IMR-90 (cell line): ENCODE results near the gene ZFYVE26. TPM values are rescaled to one million over a fixed set of nuclear protein-coding genes. Genes with fewer than 3 reads are reported as not detected.

ENCODE experiments used
- ATAC-seq: fragments of 200-7000 bp; cut with Tn5 transposase; 2 replicates; pipeline ENCODE4 v1.9.1; 2020; ENCODE audit warnings: low read depth, mild to moderate bottlenecking, moderate library complexity
- BruUV-seq: library from RNA; stranded (reverse); fragments of 400-500 nt; replicated peaks from 2 replicates; lab custom pipeline; 2021; lab: Mats Ljungman, UMichigan
- CTCF ChIA-PET: fragments of 300-600 bp; formaldehyde crosslinking; extraction: SDS; loops from one replicate; lab custom pipeline; 2021; ENCODE audit warnings: antibody characterized with exemption; lab: Yijun Ruan, JAX
- POLR2A ChIA-PET: fragments of 300-600 bp; sonication (Branson Sonifier 250); formaldehyde crosslinking; loops from one replicate; lab custom pipeline; 2022; ENCODE audit warnings: antibody characterized with exemption; ENCODE audit not compliant: unreplicated experiment; lab: Charles Lee
- DNase-seq: peaks from one replicate; pipeline ENCODE4 v3.0.0; 2013
- H2AFZ ChIP-seq: replicated peaks from 2 replicates; pipeline ENCODE3; 2013; ENCODE audit warnings: low read length, mild to moderate bottlenecking; ENCODE audit not compliant: poor library complexity
- H2AK5ac ChIP-seq: 2 replicates; pipeline ENCODE4 v1.6.1; 2013; ENCODE audit warnings: low read depth, low read length, inconsistent platforms
- H2AK9ac ChIP-seq: replicated peaks from 2 replicates; pipeline ENCODE3; 2013; ENCODE audit warnings: mild to moderate bottlenecking, low read depth, low read length, moderate library complexity; ENCODE audit not compliant: poor library complexity
- H2BK120ac ChIP-seq: 2 replicates; pipeline ENCODE4 v1.6.1; 2013; ENCODE audit warnings: low read depth, low read length, inconsistent platforms
- H2BK15ac ChIP-seq: 3 replicates; pipeline ENCODE4 v1.6.1; 2013; ENCODE audit warnings: low read depth, low read length, inconsistent platforms
- H2BK20ac ChIP-seq: 2 replicates; pipeline ENCODE4 v1.6.1; 2013; ENCODE audit warnings: low read depth, mild to moderate bottlenecking, inconsistent platforms, low read length, moderate library complexity
- H2BK5ac ChIP-seq: 2 replicates; pipeline ENCODE4 v1.6.1; 2013; ENCODE audit warnings: mild to moderate bottlenecking, low read depth, low read length, inconsistent platforms; ENCODE audit not compliant: poor library complexity, severe bottlenecking
- H3K14ac ChIP-seq: replicated peaks from 2 replicates; pipeline ENCODE4 v1.6.1; 2013; ENCODE audit warnings: low read depth, low read length, inconsistent platforms
- H3K18ac ChIP-seq: 2 replicates; pipeline ENCODE4 v1.6.1; 2013; ENCODE audit warnings: low read depth, low read length, control low read depth
- H3K23ac ChIP-seq: 2 replicates; pipeline ENCODE4 v1.6.1; 2013; ENCODE audit warnings: low read depth, low read length, inconsistent platforms
- H3K27ac ChIP-seq: 2 replicates; pipeline ENCODE4 v1.5.1; 2013; ENCODE audit warnings: mild to moderate bottlenecking, control low read depth, low read length; ENCODE audit not compliant: insufficient read depth
- H3K27me3 ChIP-seq: 2 replicates; pipeline ENCODE4 v1.6.1; 2013; ENCODE audit warnings: low read length; ENCODE audit not compliant: control insufficient read depth, insufficient read depth
- H3K36me3 ChIP-seq: 2 replicates; pipeline ENCODE4 v1.6.1; 2013; ENCODE audit warnings: low read length, mixed read lengths; ENCODE audit not compliant: control insufficient read depth, insufficient read depth
- H3K4ac ChIP-seq: 2 replicates; pipeline ENCODE4 v1.6.1; 2013; ENCODE audit warnings: low read depth, low read length, inconsistent platforms
- H3K4me1 ChIP-seq: 2 replicates; pipeline ENCODE4 v1.6.1; 2013; ENCODE audit warnings: low read length, mixed read lengths; ENCODE audit not compliant: control insufficient read depth, insufficient read depth
- H3K4me2 ChIP-seq: 2 replicates; pipeline ENCODE4 v1.6.1; 2013; ENCODE audit warnings: low read depth, mild to moderate bottlenecking, control low read depth, low read length, moderate library complexity
- H3K4me3 ChIP-seq: 2 replicates; pipeline ENCODE4 v1.5.1; 2013; ENCODE audit warnings: low read depth, mild to moderate bottlenecking, control low read depth, low read length, moderate library complexity; ENCODE audit not compliant: insufficient read depth
- H3K56ac ChIP-seq: 2 replicates; pipeline ENCODE4 v1.6.1; 2013; ENCODE audit warnings: low read length, inconsistent platforms; ENCODE audit not compliant: insufficient read depth; ENCODE audit errors: extremely low read depth
- H3K79me1 ChIP-seq, 2 experiments: 2 replicates each; pipeline ENCODE4 v1.6.1; 2013; ENCODE audit warnings: low read length in 2 of 2, inconsistent platforms in 1 of 2, low read depth in 1 of 2
- H3K9ac ChIP-seq: 2 replicates; pipeline ENCODE4 v1.6.1; 2013; ENCODE audit warnings: low read depth, low read length, control low read depth
- H3K9me1 ChIP-seq: 2 replicates; pipeline ENCODE4 v1.6.1; 2013; ENCODE audit warnings: low read length, inconsistent platforms; ENCODE audit not compliant: insufficient read depth
- H3K9me3 ChIP-seq: 2 replicates; pipeline ENCODE4 v1.6.1; 2013; ENCODE audit warnings: low read length; ENCODE audit not compliant: control insufficient read depth, insufficient read depth
- H4K20me1 ChIP-seq: 2 replicates; pipeline ENCODE4 v1.6.1; 2013; ENCODE audit warnings: low read length, inconsistent platforms; ENCODE audit not compliant: insufficient read depth
- H4K5ac ChIP-seq: 2 replicates; pipeline ENCODE4 v1.6.1; 2013; ENCODE audit warnings: mild to moderate bottlenecking, low read depth, low read length, control low read depth
- H4K8ac ChIP-seq, 2 experiments: 2 replicates each; pipeline ENCODE4 v1.6.1; 2013; ENCODE audit warnings: low read depth in 2 of 2, low read length in 2 of 2, control low read depth in 1 of 2, inconsistent platforms in 1 of 2
- H4K91ac ChIP-seq: 2 replicates; pipeline ENCODE4 v1.6.1; 2013; ENCODE audit warnings: low read depth, low read length, inconsistent platforms; ENCODE audit not compliant: insufficient read depth
- BHLHE40 ChIP-seq: fragments of 150-350 bp; IDR thresholded peaks from 2 replicates; pipeline ENCODE4 v1.6.1; 2016; ENCODE audit warnings: mild to moderate bottlenecking, low read depth, low read length
- CEBPB ChIP-seq: IDR thresholded peaks from 2 replicates; pipeline ENCODE4 v1.6.1; 2012; ENCODE audit warnings: low read depth, low read length, improper control_type of control experiment
- CHD1 ChIP-seq: IDR thresholded peaks from 2 replicates; pipeline ENCODE4 v1.6.1; 2012; ENCODE audit warnings: low read depth, low read length, improper control_type of control experiment
- MAFK ChIP-seq: IDR thresholded peaks from 2 replicates; pipeline ENCODE4 v1.6.1; 2012; ENCODE audit warnings: low read depth, low read length, improper control_type of control experiment
- MAZ ChIP-seq: IDR thresholded peaks from 2 replicates; pipeline ENCODE4 v1.6.1; 2012; ENCODE audit warnings: low read depth, mild to moderate bottlenecking, low read length, improper control_type of control experiment, moderate library complexity, borderline replicate concordance
- NFE2L2 ChIP-seq: fragments of 150-350 bp; IDR thresholded peaks from 2 replicates; pipeline ENCODE4 v1.6.1; 2016; ENCODE audit warnings: low read depth, mild to moderate bottlenecking, low read length
- POLR2A ChIP-seq: IDR thresholded peaks from 2 replicates; pipeline ENCODE4 v1.6.1; 2012; ENCODE audit warnings: mild to moderate bottlenecking, low read depth, low read length
- RAD21 ChIP-seq: IDR thresholded peaks from 2 replicates; pipeline ENCODE4 v1.6.1; 2012; ENCODE audit warnings: low read length, improper control_type of control experiment
- RCOR1 ChIP-seq: IDR thresholded peaks from 2 replicates; pipeline ENCODE4 v1.6.1; 2012; ENCODE audit warnings: mild to moderate bottlenecking, low read length, improper control_type of control experiment; ENCODE audit not compliant: insufficient replicate concordance
- SMC3 ChIP-seq: fragments of 150-350 bp; IDR thresholded peaks from 2 replicates; pipeline ENCODE4 v1.6.1; 2016; ENCODE audit warnings: low read depth, mild to moderate bottlenecking, antibody characterized with exemption, low read length, moderate library complexity
- WGBS, 2 experiments: methylation state at CpG; one replicate each; pipeline versions ENCODE4 v1.1.5 to v1.1.7; 2013; ENCODE audit warnings: missing lambda C conversion rate in 2 of 2; ENCODE audit not compliant: insufficient read length in 1 of 2; ENCODE audit errors: extremely low coverage in 2 of 2; 5-methylcytosine and 5-hydroxymethylcytosine counted together
- dilution Hi-C: fragments of 300-500 bp; cut with HindIII; formaldehyde crosslinking; loops from one replicate; pipeline ENCODE4 v1.14.3; 2018; ENCODE audit warnings: low sequenced_read_pairs; ENCODE audit not compliant: unreplicated experiment
- in situ Hi-C: fragments of 300-500 bp; cut with MboI; formaldehyde crosslinking; loops from 3 replicates; pipeline ENCODE4 v1.14.3; 2019; ENCODE audit warnings: low sequenced_read_pairs, inconsistent platforms, mixed read lengths
- intact Hi-C: fragments of 100-400 bp; cut with micrococcal nuclease; formaldehyde crosslinking; loops from 2 replicates; pipeline ENCODE4 v1.10.0; 2022
- polyA plus RNA-seq, 3 experiments: library from polyadenylated mRNA; depleted of rRNA; stranded (reverse); fragments of >200 nt; gene quantifications; 2 replicates each; pipeline ENCODE4 v1.2.3, GENCODE V29; 2012; ENCODE audit warnings: low replicate concordance in 1 of 3
- total RNA-seq: library from RNA; depleted of rRNA; stranded (reverse); fragments of >200 nt; gene quantifications from 2 replicates; pipeline ENCODE4 v1.2.3, GENCODE V29; 2012
- TF ChIP-seq, protein P1 (sequence below): fragments of 150-350 bp; IDR thresholded peaks from 2 replicates; pipeline ENCODE4 v1.6.1; 2017; ENCODE audit warnings: mild to moderate bottlenecking, antibody characterized with exemption, low read length, low read depth
- TF ChIP-seq, protein P2 (sequence below): conservative IDR thresholded peaks from 2 replicates; pipeline ENCODE4 v1.5.1; 2012; ENCODE audit warnings: mild to moderate bottlenecking, low read depth, low read length, improper control_type of control experiment
- TF ChIP-seq, protein P3 (sequence below): fragments of 150-350 bp; IDR thresholded peaks from 2 replicates; pipeline ENCODE4 v1.6.1; 2016; ENCODE audit warnings: low read depth, mild to moderate bottlenecking, low read length, moderate library complexity, borderline replicate concordance

Gene ZFYVE26
- total and polyA plus RNA-seq, 2 of the 4 experiments (the other 2 are of a cell fraction): 6.0 to 11.1 TPM

DNA sequence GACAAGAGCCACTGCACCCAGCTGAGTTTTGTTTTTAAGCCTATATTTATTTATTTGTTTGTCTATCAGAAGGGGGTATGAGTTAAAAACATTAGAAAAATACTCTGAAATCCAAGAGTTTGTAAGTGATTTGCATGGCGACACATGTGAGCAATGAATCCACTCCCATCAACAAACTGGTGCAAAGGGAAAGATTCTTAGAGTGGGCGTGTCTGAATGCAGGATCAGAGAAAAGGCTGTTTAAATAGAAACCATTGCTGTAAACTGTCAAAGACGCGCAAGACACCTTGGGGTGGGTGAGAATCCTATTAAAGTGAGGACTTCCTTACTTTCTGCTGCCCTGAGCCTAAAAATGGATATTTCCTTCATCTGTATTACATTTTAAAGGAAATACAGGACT, 51.9 kb downstream of the ZFYVE26 start:
- no peak overlapping the region for H3K56ac ChIP-seq
- no peak overlapping the region for H3K4me3 ChIP-seq
- peaks cover 8% of the 10 kb centered on the region; the same call in 1 of the 2 replicates for H3K9me1 ChIP-seq
- POLR2A ChIA-PET: no interaction called here
- CTCF ChIA-PET: no interaction called here
- no peaks in the 10 kb centered on the region for H3K4me1 ChIP-seq
- no peak overlapping the region for H4K5ac ChIP-seq
- no peak overlapping the region for H2BK20ac ChIP-seq
- H2BK120ac ChIP-seq: no peak overlapping the region
- H3K14ac ChIP-seq: no peak overlapping the region
- H3K18ac ChIP-seq: no peak overlapping the region
- H3K36me3 ChIP-seq: peaks cover 46% of the 10 kb centered on the region
- no CpG with 5 or more reads among the region's 4 CpGs for WGBS, 2 experiments
- no peaks in the 10 kb centered on the region for H3K79me1 ChIP-seq
- H4K91ac ChIP-seq: no peak overlapping the region
- no peak overlapping the region for H2AK5ac ChIP-seq
- H3K4me2 ChIP-seq: no peak overlapping the region
- no peaks in the 10 kb centered on the region for H4K20me1 ChIP-seq
- no TSS peak for BruUV-seq
- no peak overlapping the region for H3K23ac ChIP-seq
- DNase-seq (no peak), ATAC-seq (no peak)
- H3K9me3 ChIP-seq: no peaks in the 10 kb centered on the region
- H3K27me3 ChIP-seq: no peaks in the 10 kb centered on the region
- intact Hi-C loops (no loop called here), in situ Hi-C loops (no loop called here), dilution Hi-C loops (no loop called here)
- no peak overlapping the region for H2BK5ac ChIP-seq
- TF ChIP-seq NFE2L2 (no peak), POLR2A (no peak), MAFK (no peak), SMC3 (no peak), BHLHE40 (no peak), MAZ (no peak), RAD21 (no peak), CHD1 (no peak), CEBPB (no peak), RCOR1 (no peak)
- TF ChIP-seq, protein P1, sequence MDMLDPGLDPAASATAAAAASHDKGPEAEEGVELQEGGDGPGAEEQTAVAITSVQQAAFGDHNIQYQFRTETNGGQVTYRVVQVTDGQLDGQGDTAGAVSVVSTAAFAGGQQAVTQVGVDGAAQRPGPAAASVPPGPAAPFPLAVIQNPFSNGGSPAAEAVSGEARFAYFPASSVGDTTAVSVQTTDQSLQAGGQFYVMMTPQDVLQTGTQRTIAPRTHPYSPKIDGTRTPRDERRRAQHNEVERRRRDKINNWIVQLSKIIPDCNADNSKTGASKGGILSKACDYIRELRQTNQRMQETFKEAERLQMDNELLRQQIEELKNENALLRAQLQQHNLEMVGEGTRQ: no peak
- TF ChIP-seq, protein P2, sequence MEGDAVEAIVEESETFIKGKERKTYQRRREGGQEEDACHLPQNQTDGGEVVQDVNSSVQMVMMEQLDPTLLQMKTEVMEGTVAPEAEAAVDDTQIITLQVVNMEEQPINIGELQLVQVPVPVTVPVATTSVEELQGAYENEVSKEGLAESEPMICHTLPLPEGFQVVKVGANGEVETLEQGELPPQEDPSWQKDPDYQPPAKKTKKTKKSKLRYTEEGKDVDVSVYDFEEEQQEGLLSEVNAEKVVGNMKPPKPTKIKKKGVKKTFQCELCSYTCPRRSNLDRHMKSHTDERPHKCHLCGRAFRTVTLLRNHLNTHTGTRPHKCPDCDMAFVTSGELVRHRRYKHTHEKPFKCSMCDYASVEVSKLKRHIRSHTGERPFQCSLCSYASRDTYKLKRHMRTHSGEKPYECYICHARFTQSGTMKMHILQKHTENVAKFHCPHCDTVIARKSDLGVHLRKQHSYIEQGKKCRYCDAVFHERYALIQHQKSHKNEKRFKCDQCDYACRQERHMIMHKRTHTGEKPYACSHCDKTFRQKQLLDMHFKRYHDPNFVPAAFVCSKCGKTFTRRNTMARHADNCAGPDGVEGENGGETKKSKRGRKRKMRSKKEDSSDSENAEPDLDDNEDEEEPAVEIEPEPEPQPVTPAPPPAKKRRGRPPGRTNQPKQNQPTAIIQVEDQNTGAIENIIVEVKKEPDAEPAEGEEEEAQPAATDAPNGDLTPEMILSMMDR: no peak
- TF ChIP-seq, protein P3, sequence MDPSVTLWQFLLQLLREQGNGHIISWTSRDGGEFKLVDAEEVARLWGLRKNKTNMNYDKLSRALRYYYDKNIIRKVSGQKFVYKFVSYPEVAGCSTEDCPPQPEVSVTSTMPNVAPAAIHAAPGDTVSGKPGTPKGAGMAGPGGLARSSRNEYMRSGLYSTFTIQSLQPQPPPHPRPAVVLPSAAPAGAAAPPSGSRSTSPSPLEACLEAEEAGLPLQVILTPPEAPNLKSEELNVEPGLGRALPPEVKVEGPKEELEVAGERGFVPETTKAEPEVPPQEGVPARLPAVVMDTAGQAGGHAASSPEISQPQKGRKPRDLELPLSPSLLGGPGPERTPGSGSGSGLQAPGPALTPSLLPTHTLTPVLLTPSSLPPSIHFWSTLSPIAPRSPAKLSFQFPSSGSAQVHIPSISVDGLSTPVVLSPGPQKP: no peak
- H3K9ac ChIP-seq: no peak overlapping the region
- no peak overlapping the region for H3K4ac ChIP-seq
- H2BK15ac ChIP-seq: no peak overlapping the region
- no peak overlapping the region for H3K27ac ChIP-seq
- H2AFZ ChIP-seq: no peak overlapping the region
- H4K8ac ChIP-seq: no peak overlapping the region
- no peak overlapping the region for H2AK9ac ChIP-seq
